Hypothalamus (tissue), 51 donors: ENCODE data around the gene IL1F10.

Source experiments
- DNase-seq, 51 donors: peaks; one replicate each; lab custom pipeline; 2025; lab: John Stamatoyannopoulos, UW

Gene IL1F10

DNA sequence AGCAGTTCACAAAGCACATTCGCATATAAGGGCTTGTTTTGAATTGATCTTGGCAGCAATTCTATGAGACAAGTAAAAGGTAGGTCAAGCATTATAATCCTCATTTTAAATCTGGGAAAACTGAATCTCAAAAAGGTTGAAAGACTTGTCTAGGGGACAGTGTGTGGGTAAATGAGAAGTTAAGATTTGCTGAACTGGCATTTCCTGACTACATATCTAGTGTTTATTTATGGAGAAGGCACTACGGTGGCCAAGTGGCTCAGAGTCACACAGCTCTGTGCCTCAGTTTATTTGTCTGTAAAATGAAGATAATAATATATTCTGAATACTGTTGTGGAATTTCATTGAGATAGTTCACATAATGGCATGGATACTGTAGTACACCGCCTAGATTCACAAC lies 43.4 kb downstream of the IL1F10 start:
- no peak for DNase-seq

DNA sequence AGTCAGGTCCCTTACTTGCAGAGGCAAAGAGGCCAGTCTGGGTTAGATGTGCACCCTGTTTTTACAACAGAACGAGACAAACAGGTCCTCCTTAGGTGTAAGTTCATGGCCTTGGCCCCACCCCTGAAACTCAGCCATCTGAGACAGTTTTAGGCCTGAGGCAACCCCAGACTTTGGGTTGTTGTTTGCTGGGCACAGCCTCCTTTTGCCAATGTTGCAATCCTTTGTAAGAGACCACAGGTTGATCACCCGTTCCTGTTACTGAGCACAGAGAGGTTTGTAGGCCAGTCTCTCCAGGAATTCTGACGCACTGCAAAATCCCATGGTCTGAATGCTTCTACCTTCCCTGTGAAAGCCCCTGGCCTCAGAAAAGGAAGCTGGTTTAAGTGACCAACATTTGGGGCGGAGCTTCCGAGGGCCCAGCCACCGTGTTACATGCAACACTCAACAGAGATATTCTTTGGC lies 44.1 kb downstream of the IL1F10 start:
- no peak for DNase-seq

DNA sequence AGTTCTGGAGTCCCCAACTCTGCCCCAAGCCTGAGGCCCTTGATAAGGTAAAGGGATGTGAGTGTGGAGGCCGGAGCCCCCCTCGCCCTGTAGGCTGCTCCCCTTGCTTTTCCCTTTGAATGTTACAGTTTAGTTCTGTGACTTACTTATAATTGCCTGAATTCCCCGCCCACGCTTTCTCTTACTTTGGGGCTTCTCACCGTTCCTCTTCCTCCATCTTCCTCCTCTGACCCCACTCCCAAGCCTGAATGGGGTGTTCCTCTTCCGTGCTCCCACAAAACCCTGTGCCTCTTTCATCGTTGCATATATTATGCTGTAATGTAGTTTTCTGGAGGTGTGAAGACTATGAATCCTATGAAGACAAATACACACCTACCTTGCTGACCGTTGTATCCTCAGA lies 44.7 kb downstream of the IL1F10 start:
- DNase-seq: no peak

DNA sequence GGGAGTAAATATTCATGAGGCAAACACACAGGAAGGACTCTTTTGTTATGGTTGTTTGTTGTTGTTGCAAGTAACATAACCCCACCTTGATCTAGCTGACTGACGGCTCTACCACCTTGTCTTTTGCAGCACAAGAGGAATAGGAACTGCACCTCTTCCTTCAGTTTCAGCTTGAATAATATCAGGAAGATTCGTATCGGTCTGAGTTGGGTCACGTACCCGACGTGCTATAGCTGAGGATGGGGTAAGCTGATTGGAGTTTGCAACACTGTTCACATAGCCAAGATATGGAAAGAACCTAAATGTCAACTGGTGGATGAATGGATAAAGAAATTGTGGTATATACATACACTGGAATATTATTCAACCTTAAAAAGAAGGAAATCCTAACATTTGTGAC lies 45.1 kb downstream of the IL1F10 start:
- no peak for DNase-seq

DNA sequence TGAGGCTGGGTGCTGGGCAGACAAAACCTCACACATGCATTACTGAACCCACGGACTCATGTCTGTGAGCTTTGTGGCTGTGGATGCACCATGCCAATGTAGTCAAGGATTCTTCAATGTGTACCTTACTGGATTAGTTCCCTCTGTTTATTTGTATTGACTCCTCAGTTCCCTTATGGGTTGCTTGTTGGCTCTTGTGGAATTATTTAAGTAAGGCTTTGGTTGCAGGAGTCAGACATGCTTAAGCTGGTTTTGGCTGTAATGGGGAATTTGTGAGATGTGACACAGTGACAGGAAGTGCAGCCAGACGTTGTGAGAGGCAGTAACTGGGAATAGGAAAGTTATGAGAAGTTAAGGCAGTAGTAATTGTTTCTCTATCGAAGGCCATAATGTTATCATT lies 46.0 kb downstream of the IL1F10 start:
- no peak for DNase-seq

DNA sequence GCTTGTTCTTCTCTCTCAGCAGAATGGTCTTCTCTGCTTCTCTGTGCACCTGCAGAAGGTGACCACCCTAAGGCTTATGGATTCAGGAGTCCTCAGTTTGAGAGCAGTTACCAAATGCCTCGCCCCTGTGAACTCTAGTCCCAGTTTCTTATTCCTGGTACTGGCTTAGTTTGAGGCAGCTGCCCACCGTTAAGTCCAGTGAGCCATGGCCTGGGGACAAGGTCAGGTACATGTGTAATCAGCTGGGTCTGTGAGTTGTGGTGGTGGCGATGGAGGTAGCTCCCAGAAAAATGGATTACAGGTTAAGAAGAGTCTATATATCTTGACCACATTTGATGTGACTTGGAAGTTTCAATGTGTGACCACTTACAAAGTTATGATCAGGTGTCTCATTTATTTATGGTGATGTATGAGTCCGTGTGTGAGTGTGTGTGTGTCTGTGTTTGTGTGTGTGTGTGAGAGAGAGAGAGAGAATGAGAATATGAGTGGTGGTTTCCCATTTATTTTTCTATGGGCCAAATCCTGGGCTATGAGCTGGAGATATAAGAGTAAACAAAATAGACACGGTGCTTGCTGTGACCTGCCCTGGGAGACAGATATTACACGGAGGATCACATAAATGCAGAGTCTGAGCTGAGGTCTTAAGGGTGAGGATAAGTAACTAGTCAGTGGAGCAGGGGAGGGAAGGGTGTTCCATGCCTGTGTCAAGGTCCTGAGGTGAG lies 46.6 kb downstream of the IL1F10 start:
- DNase-seq: no peak

DNA sequence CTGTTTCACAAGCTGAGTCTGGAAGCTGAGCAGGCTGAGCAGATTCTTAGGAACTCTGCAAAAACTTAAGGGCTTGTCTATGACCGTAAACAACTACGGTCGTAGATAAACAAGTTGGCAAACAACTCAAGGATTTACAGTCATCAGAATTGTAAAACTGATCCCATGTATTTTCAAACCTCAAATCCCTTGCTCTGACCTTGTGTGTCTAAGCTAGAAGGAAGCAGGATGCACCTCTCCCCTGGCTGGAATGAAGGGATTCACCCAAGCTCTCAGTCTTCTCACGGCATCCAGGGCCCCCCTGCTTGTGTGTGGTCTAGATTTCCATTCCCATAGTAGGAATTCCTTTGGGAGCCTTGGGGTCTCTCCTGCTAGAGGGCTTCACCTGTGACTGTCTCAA lies 47.2 kb downstream of the IL1F10 start:
- DNase-seq: no peak

DNA sequence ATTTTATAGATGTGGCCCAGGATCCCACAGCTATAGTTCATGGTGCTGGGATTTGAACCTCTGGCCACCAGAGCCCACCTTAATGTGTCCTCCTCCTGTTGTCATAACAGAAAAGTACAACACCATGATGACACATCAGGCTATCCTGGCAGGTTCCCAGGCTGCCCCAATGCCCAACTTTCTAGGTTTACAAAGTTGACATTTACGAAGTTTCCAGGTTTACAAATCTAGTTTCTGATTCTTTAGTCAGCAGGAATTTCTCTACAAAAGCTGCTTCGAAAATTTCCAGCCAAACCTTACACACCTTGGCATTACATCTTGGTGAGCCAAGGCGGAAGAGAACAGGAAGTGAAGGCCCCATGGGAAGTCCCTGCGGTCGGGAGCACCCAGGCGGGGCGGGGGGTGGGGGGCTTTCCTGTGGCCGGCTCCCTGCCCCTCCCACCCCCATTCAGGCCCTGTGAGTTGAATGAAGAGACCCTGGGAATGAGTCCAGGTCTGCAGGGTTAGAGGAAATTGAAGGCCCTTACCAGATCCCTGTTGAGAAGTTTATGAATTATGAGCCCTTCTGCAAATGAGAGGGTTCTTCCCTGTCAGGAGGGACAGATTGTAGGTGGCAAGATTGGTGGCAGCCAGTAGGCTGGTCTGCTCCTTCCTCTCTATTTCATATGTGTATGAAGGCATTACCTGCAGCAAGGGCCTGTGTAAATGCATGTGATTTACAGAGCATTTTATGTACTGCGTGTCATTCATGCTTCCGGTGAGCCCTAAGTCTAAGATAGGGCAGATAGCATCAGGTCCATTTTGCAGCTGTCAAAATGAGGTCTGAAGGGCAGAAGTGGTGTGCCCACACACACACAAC lies 48.6 kb downstream of the IL1F10 start:
- no peak for DNase-seq

DNA sequence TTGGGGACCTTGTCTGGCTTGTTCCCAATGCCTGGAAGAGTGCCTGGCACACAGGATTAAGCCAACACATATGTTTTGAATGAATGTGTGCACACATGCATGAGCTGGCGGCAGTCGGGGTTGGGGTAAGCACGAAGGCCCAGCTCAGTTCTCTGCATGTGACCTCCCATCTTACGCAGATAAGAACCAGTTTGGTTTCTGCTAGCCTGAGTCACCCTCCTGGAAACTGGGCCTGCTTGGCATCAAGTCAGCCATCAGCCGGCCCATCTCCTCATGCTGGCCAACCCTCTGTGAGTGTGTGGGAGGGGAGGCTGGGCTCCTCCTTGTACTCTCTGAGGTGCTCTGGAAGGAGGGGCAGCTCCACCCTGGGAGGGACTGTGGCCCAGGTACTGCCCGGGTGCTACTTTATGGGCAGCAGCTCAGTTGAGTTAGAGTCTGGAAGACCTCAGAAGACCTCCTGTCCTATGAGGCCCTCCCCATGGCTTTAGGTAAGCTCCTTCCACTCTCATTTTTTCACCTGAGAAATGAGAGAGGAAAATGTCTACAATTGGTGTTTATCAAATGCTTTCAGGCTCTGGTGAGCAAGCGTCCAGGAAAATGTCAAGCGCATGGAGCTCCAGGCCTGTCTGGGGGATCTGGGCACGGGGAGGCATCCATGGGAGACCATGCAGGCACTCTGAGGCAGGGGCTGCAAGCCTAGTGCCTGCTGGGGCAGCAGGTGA lies 49.9 kb downstream of the IL1F10 start:
- DNase-seq: no peak

DNA sequence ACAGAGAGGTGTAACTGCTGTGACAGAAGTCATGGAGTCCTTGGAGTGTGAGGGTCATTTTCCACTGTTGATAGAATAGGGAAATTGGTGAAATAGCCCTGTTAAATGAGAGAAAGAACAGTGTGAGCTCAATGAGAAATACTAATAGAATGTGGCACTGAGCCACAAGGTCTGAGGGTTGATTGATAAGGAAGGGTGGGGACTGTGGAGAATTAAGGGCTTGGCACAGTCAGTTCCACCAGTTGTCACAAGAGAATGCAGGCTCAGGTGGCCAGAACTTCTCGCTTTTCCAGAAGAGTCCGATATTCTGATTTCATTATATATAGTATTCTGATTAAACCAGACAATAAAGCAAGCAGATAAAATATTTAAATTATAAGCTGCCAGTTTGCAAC lies 50.5 kb downstream of the IL1F10 start:
- no peak for DNase-seq

DNA sequence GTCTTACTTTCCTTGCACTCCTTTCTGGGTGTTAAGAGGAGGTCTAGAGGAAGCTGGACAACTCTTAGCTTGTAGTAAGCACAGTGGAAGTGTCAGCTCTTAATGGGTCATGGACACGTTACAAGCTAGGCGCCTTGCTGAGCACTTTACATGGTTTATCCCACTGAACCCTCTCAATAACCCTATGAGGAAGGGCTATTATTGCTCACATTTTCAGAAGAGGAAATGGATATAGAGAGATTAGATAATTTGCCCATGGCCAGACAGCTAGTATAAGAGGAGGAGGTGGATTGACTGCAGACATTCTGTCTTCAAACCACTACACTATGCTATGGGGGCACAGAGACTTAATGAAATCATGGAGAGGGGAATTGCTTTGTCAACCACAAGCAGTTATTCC lies 51.3 kb downstream of the IL1F10 start:
- no peak for DNase-seq

DNA sequence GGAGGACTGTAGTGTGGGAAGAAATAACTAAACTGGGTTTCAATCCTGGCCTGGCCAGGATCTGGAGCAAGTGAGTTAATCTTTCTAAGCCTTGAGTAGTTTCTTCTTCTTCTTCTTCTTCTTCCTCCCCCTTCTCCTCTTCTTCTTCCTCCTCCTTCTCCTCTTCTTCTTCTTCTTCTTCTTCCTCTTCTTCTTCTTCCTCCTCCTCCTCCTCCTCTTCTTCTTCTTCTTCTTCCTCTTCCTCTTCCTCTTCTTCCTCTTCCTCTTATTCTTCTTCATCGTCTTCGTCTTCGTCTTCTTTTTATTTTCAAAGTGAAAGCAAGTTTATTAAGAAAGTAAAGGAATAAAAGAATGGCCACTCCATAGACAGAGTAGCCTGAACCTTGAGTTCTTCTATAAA lies 53.1 kb downstream of the IL1F10 start:
- DNase-seq: no peak

DNA sequence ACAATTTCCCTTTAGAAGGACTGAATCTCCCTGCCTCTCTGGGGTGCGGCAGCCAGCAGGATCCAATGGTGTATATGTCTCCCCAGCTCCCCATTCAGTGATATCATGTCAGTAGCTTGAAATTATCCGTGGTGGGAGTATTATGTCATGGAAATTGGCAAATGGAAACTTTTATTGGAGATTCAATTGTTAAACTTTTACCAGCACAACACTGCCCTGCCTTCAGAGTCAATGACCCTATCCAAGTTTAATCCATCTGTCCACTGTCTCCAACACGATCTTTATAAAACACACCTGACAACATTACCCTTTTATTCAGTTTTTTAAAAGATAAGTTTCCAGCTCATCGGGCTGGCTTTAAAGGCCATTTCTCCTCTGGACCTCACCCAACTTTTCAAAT lies 54.6 kb downstream of the IL1F10 start:
- no peak for DNase-seq

DNA sequence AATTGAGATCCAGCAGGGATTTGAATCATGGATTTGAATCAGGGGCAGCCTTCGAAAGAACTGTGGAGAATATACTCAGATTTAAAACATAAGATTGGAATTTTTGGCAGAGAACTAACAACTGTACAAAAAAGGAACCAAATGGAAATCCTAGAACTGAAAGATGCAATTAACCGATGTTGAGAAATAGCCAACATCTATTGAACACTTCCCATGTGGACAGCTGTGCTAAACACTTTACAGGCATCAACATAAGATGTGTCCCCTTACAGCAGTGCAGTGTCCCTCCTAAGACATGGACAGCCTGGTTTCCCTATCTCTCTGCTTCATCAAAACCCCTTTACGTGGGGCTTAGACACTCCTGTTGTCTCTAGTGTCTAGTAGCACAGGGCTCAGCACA lies 56.0 kb downstream of the IL1F10 start:
- no peak for DNase-seq

DNA sequence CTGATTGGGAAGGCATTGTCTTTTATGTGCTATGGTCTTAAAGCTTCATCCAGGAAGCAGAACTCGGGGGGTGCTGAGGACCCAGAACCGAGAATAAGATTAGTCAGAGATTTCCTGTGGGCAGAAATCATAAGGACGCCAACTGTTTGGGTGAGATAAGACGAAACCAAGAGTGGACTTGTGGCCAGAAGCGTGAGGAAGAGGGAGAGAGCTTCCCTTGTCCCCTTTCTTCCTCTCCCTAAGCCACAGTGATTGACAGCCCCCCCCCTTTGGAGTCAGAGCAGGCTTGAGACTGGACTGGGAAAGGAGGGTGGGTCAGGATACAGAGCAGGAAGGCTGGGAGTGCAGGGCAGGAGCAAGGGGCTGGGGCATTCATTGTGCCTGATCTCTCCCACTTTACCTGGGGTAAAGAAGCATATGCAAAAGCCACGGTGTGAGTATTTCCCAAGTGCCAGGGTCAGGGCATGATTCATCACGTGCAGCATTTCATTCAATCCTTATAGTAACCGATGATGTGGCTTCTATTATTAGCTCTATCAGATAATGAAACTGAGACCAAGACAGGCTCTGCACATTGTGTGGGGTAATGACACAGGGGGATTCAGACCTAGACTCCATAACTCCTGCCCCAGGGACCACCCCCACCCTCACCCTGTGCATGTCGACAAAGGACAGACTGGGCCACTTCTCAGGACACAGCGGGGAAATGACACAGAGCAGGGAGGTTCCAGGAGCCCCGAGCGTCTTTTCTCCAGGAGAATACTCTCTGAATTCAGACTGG lies 56.6 kb downstream of the IL1F10 start:
- no peak for DNase-seq
